ENCODE results near the gene NKX2-2.

GRCh38 chr20:21511850-21512633 is 1.8 kb downstream of the NKX2-2 start:
- TF ChIP-seq EP300 (IDR thresholded peaks at IDR 0.05): no peak
- TF ChIP-seq CTCF (IDR thresholded peaks at IDR 0.05): no peak
- no peak for TF ChIP-seq POLR2A (IDR thresholded peaks at IDR 0.05)
